Spinal cord (tissue), 10 donors: Measurements from ENCODE around the gene PDXP. TPM values are rescaled to one million over a fixed set of nuclear protein-coding genes. Genes with fewer than 3 reads are reported as not detected.
"Not testable (repeated sequence)": the region's sequence is repeated elsewhere in the genome, so short reads cannot be mapped to it uniquely, and the experiment has no call there.

Source experiments
- DNase-seq, 6 donors: peaks; one replicate each; pipeline versions ENCODE4 v3.0.0 to v3.0.0-alpha.2; 2013 to 2015; ENCODE audit warnings: low spot score in 6 of 6, low read depth in 4 of 6
- H3K27ac ChIP-seq: one replicate; pipeline ENCODE4 v1.5.1; 2013; ENCODE audit warnings: low read depth, low read length, control low read depth
- H3K27me3 ChIP-seq: one replicate; pipeline ENCODE4 v1.6.1; 2013; ENCODE audit warnings: low read length; ENCODE audit not compliant: control insufficient read depth, insufficient read depth
- H3K36me3 ChIP-seq: one replicate; pipeline ENCODE4 v1.6.1; 2013; ENCODE audit warnings: low read length; ENCODE audit not compliant: control insufficient read depth, insufficient read depth
- H3K4me1 ChIP-seq: one replicate; pipeline ENCODE4 v1.6.1; 2013; ENCODE audit warnings: low read length; ENCODE audit not compliant: control insufficient read depth, insufficient read depth
- H3K4me3 ChIP-seq: one replicate; pipeline ENCODE4 v1.5.1; 2013; ENCODE audit warnings: low read depth, low read length, control low read depth
- H3K9me3 ChIP-seq: one replicate; pipeline ENCODE4 v1.6.1; 2013; ENCODE audit warnings: low read length; ENCODE audit not compliant: control insufficient read depth, insufficient read depth
- WGBS: methylation state at CpG from one replicate; pipeline ENCODE4 v1.1.5; 2013; ENCODE audit warnings: missing lambda C conversion rate; ENCODE audit not compliant: insufficient coverage; 5-methylcytosine and 5-hydroxymethylcytosine counted together
- polyA plus RNA-seq, 2 donors: library from polyadenylated mRNA; unstranded; fragments of 120-200 nt; gene quantifications; one replicate each; pipeline ENCODE4 v1.2.1, GENCODE V29; 2013; ENCODE audit not compliant: insufficient read length in 2 of 2
- total RNA-seq, 2 donors: library from RNA; depleted of rRNA in 1 of 2; stranded (reverse); fragments of 120-200 nt in 1 of 2; fragments of >200 nt in 1 of 2; gene quantifications; one replicate each; pipeline versions ENCODE4 v1.2.3 to v1.2.4, GENCODE V29; 2013 to 2014
- donor health status: healthy.

PDXP gene
- total and polyA plus RNA-seq, 4 donors, result 44.1 to 121 (median 81.1) TPM

DNA sequence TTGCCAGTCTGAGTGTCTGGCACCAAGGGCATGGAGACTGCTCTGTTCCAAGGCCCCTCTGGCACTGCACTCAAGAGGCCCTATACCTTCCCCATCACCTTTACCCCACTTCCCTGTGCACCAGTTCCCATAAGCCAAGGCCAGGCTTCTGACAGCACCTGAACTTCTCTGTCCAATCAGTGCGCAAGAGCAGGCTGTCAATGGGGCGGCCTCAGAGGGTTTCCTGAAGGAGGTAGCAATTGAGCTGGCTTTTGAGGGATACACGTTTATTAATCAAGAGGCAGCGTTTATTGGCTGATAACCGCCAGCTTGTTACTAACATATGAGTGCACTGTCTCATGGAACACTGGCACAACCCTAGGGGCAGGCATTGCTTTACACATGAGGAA lies 17.0 kb upstream of the PDXP start:
- Histone ChIP-seq H3K27me3 (peaks cover 10% of the 10 kb centered on the region), H3K4me3 (no peak overlapping the region), H3K4me1 (peaks cover 33% of the 10 kb centered on the region), H3K9me3 (no peaks in the 10 kb centered on the region), H3K27ac (no peak overlapping the region), H3K36me3 (peaks cover 11% of the 10 kb centered on the region)
- 95% methylated on average over 5 of the region's 5 CpGs for WGBS
- DNase-seq, result no peak

DNA sequence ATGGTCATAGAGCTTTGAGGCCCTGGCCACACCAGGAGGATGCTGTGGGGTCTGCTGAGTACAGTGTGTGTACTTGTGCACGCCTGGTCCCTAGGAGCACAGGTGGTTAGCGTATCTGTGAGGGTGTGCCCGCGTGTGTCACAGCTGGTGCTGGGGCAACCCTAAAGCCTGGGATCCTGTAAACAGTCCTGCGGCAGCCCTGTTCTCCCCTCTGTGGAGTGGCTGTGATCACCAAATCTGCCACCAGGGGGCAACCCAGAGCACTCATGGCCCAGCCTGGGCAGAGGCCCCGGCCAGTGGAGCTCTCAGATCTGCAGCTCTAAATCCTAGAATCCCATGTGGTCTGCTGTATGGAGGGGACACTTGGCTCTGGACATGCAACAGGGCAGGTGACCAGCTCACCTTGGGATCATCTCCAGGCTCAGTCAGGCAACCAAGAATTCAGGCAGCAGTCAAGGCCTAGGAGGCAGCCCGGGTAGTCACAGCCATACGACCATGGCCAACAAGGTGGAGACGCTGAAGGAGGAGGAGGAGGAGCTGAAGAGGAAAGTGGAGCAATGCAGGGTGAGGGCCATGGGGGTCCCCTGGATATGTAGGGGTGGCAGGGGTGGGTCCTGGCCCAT lies 15.2 kb upstream of the PDXP start:
- H3K4me3 ChIP-seq, result no peak overlapping the region
- WGBS, result 43% methylated on average over 9 of the region's 9 CpGs
- no peak overlapping the region for H3K27ac ChIP-seq
- H3K27me3 ChIP-seq, result peaks cover 10% of the 10 kb centered on the region
- H3K9me3 ChIP-seq, result no peaks in the 10 kb centered on the region
- DNase-seq, result peak in 4 of 6 donors; percentile 56 to 90 (median 75)
- peaks cover 28% of the 10 kb centered on the region for H3K4me1 ChIP-seq
- peaks cover 11% of the 10 kb centered on the region for H3K36me3 ChIP-seq

DNA sequence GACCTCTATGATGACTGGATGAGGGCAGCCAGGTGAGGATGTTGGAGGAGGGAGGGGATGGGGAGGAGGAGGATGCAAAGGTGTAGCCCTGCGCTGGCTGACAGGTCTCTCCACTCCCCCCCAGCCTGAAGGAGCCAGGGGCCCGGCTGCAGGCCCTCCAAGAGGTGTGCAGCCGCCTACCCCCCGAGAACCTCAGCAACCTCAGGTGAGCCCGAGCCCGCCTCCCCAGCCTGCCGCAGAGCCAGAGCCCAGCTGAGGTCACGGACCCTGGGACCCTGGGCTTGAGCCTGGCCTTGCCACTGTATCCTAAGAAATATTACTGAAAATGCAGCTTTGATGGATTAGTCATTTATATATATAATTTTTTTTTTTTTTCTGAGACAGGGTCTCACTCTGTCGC lies 11.2 kb upstream of the PDXP start:
- Histone ChIP-seq H3K4me3 (no peak overlapping the region), H3K27ac (no peak overlapping the region), H3K36me3 (peaks cover 13% of the 10 kb centered on the region), H3K27me3 (no peaks in the 10 kb centered on the region), H3K9me3 (no peaks in the 10 kb centered on the region), H3K4me1 (peaks cover 7% of the 10 kb centered on the region)
- DNase-seq, result no peak
- 94% methylated on average over 8 of the region's 9 CpGs for WGBS

DNA sequence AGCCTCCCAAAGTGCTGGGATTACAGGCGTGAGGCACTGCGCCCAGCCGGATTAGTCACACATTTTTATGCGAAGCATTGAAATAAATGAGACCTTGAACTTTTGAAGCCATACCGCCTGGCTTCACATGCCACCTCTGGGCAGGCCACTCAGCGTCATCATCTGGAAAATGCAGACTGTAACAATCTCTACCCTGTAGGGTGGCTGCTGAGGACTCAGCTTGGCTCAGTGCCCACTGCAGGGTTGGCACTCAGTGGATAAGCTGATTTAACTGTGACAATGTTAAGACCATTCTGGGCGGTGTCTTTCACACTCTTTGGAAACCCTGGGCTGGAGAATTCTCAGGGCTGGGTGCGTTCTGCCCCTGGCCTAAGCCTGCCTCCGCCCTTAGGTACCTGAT lies 10.6 kb upstream of the PDXP start:
- peaks cover 7% of the 10 kb centered on the region for H3K4me1 ChIP-seq
- H3K4me3 ChIP-seq, result no peak overlapping the region
- H3K27ac ChIP-seq, result no peak overlapping the region
- no peaks in the 10 kb centered on the region for H3K9me3 ChIP-seq
- WGBS, result 60% methylated on average over 9 of the region's 9 CpGs
- peaks cover 11% of the 10 kb centered on the region for H3K36me3 ChIP-seq
- H3K27me3 ChIP-seq, result no peaks in the 10 kb centered on the region
- peak in 3 of 6 donors; percentile 20 to 56 (median 55) for DNase-seq

DNA sequence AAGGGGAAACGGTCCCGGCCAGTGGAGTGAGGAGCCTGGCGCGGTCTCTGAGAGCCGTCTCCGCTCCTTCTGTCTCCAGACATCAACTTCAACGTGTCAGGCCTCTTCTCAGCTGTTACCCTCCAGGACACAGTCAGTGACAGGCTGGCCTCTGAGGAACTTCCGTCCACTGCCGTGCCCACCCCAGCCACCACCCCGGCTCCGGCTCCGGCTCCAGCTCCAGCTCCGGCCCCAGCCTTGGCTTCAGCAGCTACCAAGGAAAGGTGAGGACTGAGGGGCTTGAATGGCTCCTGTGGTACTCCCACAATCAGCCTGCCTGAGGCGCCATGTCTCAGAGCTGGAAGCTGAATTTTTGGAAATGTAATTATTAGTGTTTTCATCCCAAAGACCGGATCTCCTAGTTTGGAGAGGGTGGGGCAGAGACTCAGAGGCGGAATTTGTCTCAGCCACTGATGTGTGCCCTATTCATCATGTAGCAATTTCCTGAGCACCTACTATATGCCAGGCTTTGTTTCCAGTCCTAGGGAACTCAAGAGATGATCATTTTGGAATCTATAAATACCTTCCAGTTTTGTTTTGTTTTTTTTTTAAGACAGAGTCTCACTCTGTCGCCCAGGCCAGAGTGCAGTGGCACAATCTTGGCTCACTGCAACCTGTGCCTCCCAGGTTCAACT lies 7.9 kb upstream of the PDXP start:
- no peak overlapping the region for H3K27ac ChIP-seq
- no peak overlapping the region for H3K4me3 ChIP-seq
- H3K36me3 ChIP-seq, result peaks cover 11% of the 10 kb centered on the region
- DNase-seq, result no peak
- H3K27me3 ChIP-seq, result no peaks in the 10 kb centered on the region
- no peaks in the 10 kb centered on the region for H3K9me3 ChIP-seq
- peaks cover 7% of the 10 kb centered on the region for H3K4me1 ChIP-seq
- 96% methylated on average over 16 of the region's 17 CpGs for WGBS

DNA sequence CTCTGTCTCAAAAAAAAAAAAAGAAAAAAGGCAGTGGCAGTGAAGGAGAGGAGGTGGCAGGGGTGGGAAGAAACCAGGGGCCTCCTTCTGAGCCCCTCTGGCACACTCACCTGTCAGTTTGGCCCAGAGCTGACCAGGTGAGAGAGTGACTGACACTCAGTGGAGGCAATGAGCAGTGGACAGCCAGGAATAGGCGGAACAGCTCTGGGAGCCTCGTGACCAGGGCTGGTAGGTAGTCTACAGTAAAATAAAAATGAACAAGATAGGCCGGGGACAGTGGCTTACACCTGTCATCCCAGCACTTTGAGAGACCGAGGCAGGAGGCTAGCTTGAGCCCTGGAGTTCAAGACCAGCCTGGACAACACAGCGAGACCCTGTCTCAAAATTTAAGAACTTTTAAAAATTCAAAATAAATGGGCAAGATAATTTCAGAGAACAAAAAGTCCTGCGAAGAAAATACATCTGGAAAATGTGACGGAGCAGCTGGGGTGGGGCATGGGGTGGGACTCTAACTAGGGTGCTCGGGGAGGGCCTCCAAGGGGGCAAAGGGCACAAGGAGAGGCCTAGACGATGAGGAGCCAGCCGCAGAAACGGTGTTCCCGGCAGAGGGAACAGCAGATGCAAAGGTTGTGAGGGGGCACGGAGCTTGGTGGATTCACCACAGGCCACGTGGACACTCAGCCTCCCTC lies 3.8 kb upstream of the PDXP start:
- Histone ChIP-seq H3K4me3 (no peak overlapping the region), H3K27ac (no peak overlapping the region), H3K36me3 (peaks cover 7% of the 10 kb centered on the region), H3K27me3 (no peaks in the 10 kb centered on the region), H3K9me3 (no peaks in the 10 kb centered on the region), H3K4me1 (peaks cover 15% of the 10 kb centered on the region)
- WGBS, result 84% methylated on average over 10 of the region's 14 CpGs
- DNase-seq, result no peak

DNA sequence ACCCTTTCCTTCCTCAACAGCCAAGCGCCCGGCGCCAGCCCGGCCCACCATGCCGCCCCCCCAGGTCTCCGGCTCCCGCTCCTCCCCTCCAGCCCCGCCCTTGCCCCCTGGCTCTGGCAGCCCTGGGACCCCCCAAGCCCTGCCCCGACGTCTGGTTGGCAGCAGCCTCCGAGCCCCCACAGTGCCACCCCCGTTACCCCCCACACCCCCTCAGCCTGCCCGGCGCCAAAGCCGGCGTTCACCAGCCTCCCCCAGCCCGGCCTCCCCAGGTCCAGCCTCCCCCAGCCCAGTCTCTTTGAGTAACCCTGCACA lies 3.3 kb upstream of the PDXP start:
- Histone ChIP-seq H3K4me3 (no peak overlapping the region), H3K9me3 (no peaks in the 10 kb centered on the region), H3K36me3 (peaks cover 5% of the 10 kb centered on the region), H3K27ac (no peak overlapping the region), H3K4me1 (peaks cover 20% of the 10 kb centered on the region), H3K27me3 (no peaks in the 10 kb centered on the region)
- 100% methylated on average over 2 of the region's 17 CpGs for WGBS
- no peak for DNase-seq

DNA sequence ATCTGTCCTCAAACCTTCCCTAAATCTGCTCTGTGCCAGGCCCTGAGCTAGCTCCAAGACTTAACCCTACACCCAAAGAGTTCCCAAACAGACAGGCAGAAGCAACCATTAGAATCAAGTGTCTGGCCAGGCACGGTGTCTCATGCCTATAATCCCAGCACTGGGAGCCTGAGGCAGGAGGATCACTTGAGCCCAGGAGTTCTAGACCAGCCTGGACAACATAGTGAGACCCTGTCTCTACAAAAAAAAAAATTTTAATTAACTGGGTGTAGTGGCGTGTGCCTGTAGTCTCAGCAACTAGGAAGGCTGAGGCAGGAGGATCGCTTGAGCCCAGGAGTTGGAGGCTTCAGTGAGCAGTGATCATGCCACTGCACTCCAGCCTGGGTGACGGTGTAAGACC lies 1.9 kb upstream of the PDXP start:
- not testable (repeated sequence) for H3K9me3 ChIP-seq, H3K36me3 ChIP-seq, H3K27me3 ChIP-seq, H3K4me3 ChIP-seq, H3K27ac ChIP-seq, DNase-seq
- 95% methylated on average over 3 of the region's 4 CpGs for WGBS
- H3K4me1 ChIP-seq, result peaks cover 34% of the 10 kb centered on the region

DNA sequence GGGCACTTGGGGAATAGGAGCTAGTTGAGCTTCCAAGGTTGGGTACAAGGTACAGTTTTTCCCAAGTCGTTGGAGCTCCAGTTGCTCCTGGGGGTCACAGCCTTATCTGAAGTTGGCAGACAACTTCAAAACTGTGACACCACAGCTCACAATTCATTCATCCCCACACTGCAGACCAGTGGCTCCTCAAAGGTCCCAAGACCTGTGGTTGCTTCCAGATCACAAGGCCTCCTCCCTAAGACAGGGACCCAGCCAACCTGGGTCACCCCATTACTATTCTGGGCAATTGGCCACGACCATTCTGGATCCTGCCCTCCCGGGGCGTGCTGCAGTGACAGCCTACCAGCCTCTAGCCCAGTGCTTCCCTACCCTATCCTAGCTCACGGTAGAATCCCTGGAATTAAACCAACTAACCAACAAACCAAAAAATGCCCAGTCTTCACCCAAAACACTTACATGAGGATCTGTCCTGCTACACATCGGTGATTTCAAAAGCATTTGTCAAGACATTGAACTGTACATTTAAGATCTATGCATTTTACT lies 862 bp upstream of the PDXP start:
- Histone ChIP-seq H3K36me3 (no peaks in the 10 kb centered on the region), H3K27me3 (no peaks in the 10 kb centered on the region), H3K4me3 (peak overlapping the region; percentile 69), H3K9me3 (no peaks in the 10 kb centered on the region), H3K27ac (peak overlapping the region; percentile 96), H3K4me1 (peaks cover 41% of the 10 kb centered on the region)
- no peak for DNase-seq
- 9% methylated on average over 5 of the region's 6 CpGs for WGBS
